ENCODE measurements around the gene KIAA1217. TPM values are rescaled to one million over a fixed set of nuclear protein-coding genes. Genes with fewer than 3 reads are reported as not detected.
"Not testable (repeated sequence)": the region's sequence is repeated elsewhere in the genome, so short reads cannot be mapped to it uniquely, and the experiment has no call there.

The KIAA1217 gene
- total RNA-seq, 2 donors from 2014 or later: 92.5 to 188 TPM

DNA sequence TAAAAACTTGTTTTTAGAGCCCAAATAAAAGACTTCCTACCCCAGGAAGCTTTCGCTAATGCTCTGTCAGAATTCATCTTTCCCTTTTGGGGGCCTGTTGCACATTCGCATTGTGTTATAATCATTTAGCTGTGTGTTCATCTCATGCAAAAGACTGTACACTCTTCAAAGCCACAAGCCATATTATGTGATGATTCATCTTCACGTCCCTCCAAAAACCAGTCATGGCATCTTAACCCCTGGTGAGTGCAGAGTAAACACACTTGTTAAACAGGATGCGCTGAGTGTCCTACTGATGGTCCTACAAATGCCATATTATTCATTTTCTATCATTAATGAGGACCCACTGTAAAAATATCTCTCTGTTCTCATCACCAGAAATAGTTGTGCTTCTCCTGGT lies 235.4 kb downstream of the KIAA1217 start:
- intact Hi-C loops (cut with DNase I): no loop called here
- H3K4me3 ChIP-seq: no peak overlapping the region

DNA sequence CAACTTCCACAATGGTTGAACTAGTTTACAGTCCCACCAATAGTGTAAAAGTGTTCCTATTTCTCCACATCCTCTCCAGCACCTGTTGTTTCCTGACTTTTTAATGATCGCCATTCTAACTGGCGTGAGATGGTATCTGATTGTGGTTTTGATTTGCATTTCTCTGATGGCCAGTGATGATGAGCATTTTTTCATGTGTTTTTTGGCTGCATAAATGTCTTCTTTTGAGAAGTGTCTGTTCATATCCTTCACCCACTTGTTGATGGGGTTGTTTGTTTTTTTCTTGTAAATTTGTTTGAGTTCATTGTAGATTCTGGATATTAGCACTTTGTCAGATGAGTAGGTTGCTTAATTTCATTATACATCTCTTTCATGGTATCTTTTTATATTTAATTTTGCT lies 237.0 kb downstream of the KIAA1217 start:
- H3K27me3 ChIP-seq (replicated peaks; ENCODE audit: insufficient read depth); intact Hi-C loops (cut with DNase I); H3K9me3 ChIP-seq; H3K27ac ChIP-seq; H3K36me3 ChIP-seq; H3K4me3 ChIP-seq; DNase-seq (ENCODE audit: low spot score); H3K4me1 ChIP-seq (replicated peaks): not testable (repeated sequence)
- WGBS: 96% methylated on average over 2 of the region's 2 CpGs

More for the DNA sequence above, 235.4 kb downstream of the KIAA1217 start:
- Histone ChIP-seq H3K4me1 (replicated peaks) (peaks cover under 1% of the 10 kb centered on the region), H3K27ac (no peak overlapping the region), H3K27me3 (replicated peaks; ENCODE audit: insufficient read depth) (no peaks in the 10 kb centered on the region), H3K9me3 (no peaks in the 10 kb centered on the region), H3K36me3 (no peaks in the 10 kb centered on the region)
- no peak for DNase-seq (ENCODE audit: low spot score)
- WGBS: 83% methylated on average over 4 of the region's 4 CpGs
- TF ChIP-seq, protein P1, sequence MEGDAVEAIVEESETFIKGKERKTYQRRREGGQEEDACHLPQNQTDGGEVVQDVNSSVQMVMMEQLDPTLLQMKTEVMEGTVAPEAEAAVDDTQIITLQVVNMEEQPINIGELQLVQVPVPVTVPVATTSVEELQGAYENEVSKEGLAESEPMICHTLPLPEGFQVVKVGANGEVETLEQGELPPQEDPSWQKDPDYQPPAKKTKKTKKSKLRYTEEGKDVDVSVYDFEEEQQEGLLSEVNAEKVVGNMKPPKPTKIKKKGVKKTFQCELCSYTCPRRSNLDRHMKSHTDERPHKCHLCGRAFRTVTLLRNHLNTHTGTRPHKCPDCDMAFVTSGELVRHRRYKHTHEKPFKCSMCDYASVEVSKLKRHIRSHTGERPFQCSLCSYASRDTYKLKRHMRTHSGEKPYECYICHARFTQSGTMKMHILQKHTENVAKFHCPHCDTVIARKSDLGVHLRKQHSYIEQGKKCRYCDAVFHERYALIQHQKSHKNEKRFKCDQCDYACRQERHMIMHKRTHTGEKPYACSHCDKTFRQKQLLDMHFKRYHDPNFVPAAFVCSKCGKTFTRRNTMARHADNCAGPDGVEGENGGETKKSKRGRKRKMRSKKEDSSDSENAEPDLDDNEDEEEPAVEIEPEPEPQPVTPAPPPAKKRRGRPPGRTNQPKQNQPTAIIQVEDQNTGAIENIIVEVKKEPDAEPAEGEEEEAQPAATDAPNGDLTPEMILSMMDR (IDR thresholded peaks at IDR 0.05): no peak
- TF ChIP-seq POLR2A (IDR thresholded peaks at IDR 0.05) (no peak), POLR2AphosphoS5 (IDR thresholded peaks at IDR 0.05) (no peak)

DNA sequence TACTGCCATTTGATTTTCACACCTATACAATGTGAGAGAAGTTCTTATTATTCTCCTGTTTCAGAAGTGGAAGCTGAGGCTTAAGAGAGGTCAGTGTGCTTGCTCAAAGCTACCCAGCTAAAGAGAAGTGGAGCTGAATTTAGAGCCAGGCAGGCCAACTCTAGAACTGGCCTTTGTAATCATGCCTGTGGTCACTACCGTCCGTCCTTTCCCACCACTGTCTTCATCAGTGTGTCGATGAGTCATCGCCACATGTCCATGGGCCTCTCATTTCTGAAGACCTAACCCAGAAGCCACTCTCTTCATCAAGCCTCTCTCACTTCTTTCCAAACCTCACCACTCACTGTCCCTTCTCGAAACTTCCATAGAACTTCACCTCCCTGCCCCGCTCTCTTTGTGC lies 237.8 kb downstream of the KIAA1217 start:
- H3K27me3 ChIP-seq (replicated peaks; ENCODE audit: insufficient read depth): no peaks in the 10 kb centered on the region
- H3K27ac ChIP-seq: no peak overlapping the region
- H3K4me1 ChIP-seq (replicated peaks): peaks cover 9% of the 10 kb centered on the region
- DNase-seq (ENCODE audit: low spot score): no peak
- H3K4me3 ChIP-seq: no peak overlapping the region
- 96% methylated on average over 6 of the region's 6 CpGs for WGBS
- no peaks in the 10 kb centered on the region for H3K9me3 ChIP-seq
- no peak for TF ChIP-seq POLR2A (IDR thresholded peaks at IDR 0.05)
- TF ChIP-seq, protein P1 (IDR thresholded peaks at IDR 0.05): no peak
- no peak for TF ChIP-seq POLR2AphosphoS5 (IDR thresholded peaks at IDR 0.05)
- intact Hi-C loops (cut with DNase I): no loop called here
- H3K36me3 ChIP-seq: no peaks in the 10 kb centered on the region

DNA sequence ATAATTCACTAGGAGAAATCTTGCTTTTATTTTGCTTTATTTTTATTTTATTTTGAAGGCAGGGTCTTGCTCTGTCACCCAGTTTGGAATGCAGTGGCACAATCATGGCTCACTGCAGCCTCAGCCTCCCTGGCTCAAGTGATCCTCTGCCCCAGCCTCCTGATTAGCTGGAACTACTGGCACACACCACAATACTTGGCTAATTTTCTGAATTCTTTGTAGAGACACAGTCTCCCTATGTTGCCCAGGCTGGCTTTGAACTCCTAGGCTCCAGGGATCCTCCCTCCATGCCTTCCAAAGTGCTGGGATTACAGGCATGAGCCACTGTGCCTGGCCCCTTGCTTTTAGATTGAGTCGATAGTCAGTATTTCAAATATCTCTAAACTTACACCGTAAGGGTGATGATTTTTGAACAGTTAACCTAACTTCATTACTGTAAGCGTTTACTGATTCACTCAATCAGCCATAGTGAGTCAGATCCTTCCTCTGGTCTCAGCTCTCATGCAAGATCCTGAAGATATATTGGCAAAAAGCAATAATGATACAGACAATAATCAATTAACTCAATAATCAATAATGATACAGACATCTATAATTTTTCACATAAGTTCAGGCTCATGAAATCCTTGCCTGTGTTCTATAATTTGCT lies 239.5 kb downstream of the KIAA1217 start:
- no peak for DNase-seq (ENCODE audit: low spot score)
- 66% methylated on average over 3 of the region's 3 CpGs for WGBS
- peaks cover 9% of the 10 kb centered on the region for H3K4me1 ChIP-seq (replicated peaks)
- TF ChIP-seq POLR2A (IDR thresholded peaks at IDR 0.05): no peak
- TF ChIP-seq, protein P1 (IDR thresholded peaks at IDR 0.05): no peak
- TF ChIP-seq POLR2AphosphoS5 (IDR thresholded peaks at IDR 0.05): no peak
- no peaks in the 10 kb centered on the region for H3K9me3 ChIP-seq
- H3K4me3 ChIP-seq: no peak overlapping the region
- no peaks in the 10 kb centered on the region for H3K36me3 ChIP-seq
- peak overlapping the region; percentile 8 to 26 for H3K27ac ChIP-seq
- H3K27me3 ChIP-seq (replicated peaks; ENCODE audit: insufficient read depth): no peaks in the 10 kb centered on the region
- intact Hi-C loops (cut with DNase I): no loop called here

DNA sequence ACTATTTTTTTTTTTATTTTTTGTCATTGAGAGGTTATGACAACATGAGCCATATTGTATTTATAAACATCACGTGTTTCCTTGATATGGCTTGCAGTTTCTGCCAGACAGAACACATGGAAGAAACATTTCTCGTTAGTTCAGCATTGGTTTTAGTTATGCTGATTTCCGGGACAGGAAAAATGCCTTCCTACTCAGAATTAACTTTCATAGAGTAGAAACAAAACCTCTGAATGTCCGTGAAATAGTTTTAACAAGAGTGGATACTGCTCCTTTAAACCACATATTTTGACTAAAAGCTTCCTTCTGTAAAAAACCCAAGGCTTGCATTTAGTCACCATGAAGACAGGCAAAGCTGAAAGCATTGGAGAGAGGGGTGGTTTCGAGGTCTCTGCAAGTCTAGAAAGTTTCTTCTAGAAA lies 240.4 kb downstream of the KIAA1217 start:
- WGBS: 12% methylated on average over 5 of the region's 5 CpGs
- H3K4me3 ChIP-seq: no peak overlapping the region
- DNase-seq (ENCODE audit: low spot score): no peak
- no peaks in the 10 kb centered on the region for H3K27me3 ChIP-seq (replicated peaks; ENCODE audit: insufficient read depth)
- no peaks in the 10 kb centered on the region for H3K9me3 ChIP-seq
- TF ChIP-seq POLR2A (IDR thresholded peaks at IDR 0.05): no peak
- TF ChIP-seq POLR2AphosphoS5 (IDR thresholded peaks at IDR 0.05): peak; percentile 32
- no peaks in the 10 kb centered on the region for H3K36me3 ChIP-seq
- peak overlapping the region; percentile 8 to 26 for H3K27ac ChIP-seq
- H3K4me1 ChIP-seq (replicated peaks): peaks cover 9% of the 10 kb centered on the region
- intact Hi-C loops (cut with DNase I): no loop called here

DNA sequence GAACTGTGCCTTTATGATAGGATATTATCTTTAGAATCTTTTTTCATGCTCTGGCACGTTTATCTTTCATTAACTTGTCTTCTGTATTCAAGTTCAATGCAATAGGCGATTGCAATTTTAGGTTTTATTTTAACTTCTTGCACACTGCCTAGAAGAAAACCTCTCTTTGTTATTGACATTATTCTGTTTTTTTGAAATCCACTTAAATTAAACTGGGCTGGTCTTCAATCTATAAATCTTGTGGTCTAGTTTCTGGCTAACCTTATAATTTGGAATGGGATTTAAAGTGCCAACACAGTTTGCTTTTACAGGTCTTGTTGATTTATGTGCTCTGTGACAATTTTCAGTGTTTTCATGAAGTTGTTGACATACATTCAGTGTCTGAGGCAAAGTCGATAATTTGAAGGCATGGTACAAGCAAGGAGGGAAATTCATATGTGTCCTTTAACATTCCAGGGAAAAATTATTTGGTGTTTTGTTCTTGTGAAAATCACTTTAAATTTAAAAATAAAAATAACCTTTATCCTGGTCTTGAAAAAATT lies 240.9 kb downstream of the KIAA1217 start:
- TF ChIP-seq POLR2AphosphoS5 (IDR thresholded peaks at IDR 0.05) (no peak), POLR2A (IDR thresholded peaks at IDR 0.05) (no peak)
- TF ChIP-seq, protein P1 (IDR thresholded peaks at IDR 0.05): no peak
- intact Hi-C loops (cut with DNase I): no loop called here
- no peak overlapping the region for H3K4me3 ChIP-seq
- WGBS: 19% methylated on average over 3 of the region's 3 CpGs
- no peaks in the 10 kb centered on the region for H3K36me3 ChIP-seq
- no peaks in the 10 kb centered on the region for H3K27me3 ChIP-seq (replicated peaks; ENCODE audit: insufficient read depth)
- DNase-seq (ENCODE audit: low spot score): no peak
- H3K27ac ChIP-seq: peak overlapping the region; percentile 8 to 26
- H3K4me1 ChIP-seq (replicated peaks): peaks cover 9% of the 10 kb centered on the region
- H3K9me3 ChIP-seq: no peaks in the 10 kb centered on the region

Data from prostate gland (tissue), 2 donors.